ENCODE data around the gene ZNF438.

The ZNF438 gene

DNA sequence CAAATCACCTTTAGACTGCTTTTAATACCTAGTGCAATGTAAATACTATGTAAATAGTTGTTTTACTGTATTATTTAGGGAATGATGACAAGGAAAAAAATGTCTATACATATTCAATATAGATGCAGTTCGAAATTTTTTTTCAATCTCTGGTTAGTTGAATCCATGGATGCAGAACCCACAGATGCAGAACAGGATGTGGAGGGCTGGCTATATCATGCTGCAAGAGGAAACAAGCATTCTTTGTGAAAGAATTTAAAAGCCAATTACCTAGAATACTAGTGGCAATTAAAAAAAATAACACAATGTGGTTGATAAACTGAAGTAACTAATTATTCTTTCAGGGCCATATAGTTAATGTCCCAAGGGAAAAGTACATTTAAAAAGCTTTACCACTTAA, 170.4 kb downstream of the ZNF438 start:
- no peaks in the 10 kb centered on the region for H3K36me3 ChIP-seq (replicated peaks)
- no peak overlapping the region for H3K27ac ChIP-seq
- DNase-seq, result no peak
- in situ Hi-C loops (cut with HindIII; ENCODE audit: low pct_ligation_motif_present, low sequenced_read_pairs), result no loop called here
- no peak overlapping the region for H3K4me3 ChIP-seq (ENCODE audit: low read depth, low read length)
- no peaks in the 10 kb centered on the region for H3K27me3 ChIP-seq (replicated peaks)
- TF ChIP-seq CTCF (IDR thresholded peaks at IDR 0.05; ENCODE audit: low read depth, low read length, missing control alignments), result no peak

GRCh38 chr10:30858499-30858898, 173.2 kb downstream of the ZNF438 start:
- DNase-seq, result no peak
- Histone ChIP-seq H3K36me3 (replicated peaks) (no peaks in the 10 kb centered on the region), H3K27ac (no peak overlapping the region), H3K27me3 (replicated peaks) (no peaks in the 10 kb centered on the region), H3K4me3 (ENCODE audit: low read depth, low read length) (no peak overlapping the region)
- in situ Hi-C loops (cut with HindIII; ENCODE audit: low pct_ligation_motif_present, low sequenced_read_pairs), result no loop called here
- TF ChIP-seq CTCF (IDR thresholded peaks at IDR 0.05; ENCODE audit: low read depth, low read length, missing control alignments), result no peak

DNA sequence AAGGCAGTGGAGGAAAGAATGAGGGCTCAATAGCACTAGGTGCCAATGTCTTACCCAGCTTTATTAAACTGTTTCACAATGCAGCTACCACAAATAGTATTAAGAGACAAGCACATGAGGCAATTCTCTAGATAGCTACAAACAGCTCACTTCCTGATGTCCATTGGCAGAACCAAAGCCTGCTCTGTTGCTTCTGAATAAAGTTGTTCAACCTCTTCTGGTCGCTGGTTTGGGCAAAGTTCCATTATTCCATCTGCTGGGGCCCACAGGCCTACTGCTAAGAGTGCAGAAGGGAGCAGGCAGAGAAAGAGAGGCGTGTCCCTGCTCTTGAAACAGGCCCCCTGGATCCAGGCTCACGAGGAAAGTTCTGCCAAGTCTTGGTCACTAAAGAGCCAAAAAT, 173.9 kb downstream of the ZNF438 start:
- H3K36me3 ChIP-seq (replicated peaks), result no peaks in the 10 kb centered on the region
- no peak overlapping the region for H3K27ac ChIP-seq
- no peaks in the 10 kb centered on the region for H3K27me3 ChIP-seq (replicated peaks)
- H3K4me3 ChIP-seq (ENCODE audit: low read depth, low read length), result no peak overlapping the region
- no peak for TF ChIP-seq CTCF (IDR thresholded peaks at IDR 0.05; ENCODE audit: low read depth, low read length, missing control alignments)
- DNase-seq, result no peak
- in situ Hi-C loops (cut with HindIII; ENCODE audit: low pct_ligation_motif_present, low sequenced_read_pairs), result no loop called here

DNA sequence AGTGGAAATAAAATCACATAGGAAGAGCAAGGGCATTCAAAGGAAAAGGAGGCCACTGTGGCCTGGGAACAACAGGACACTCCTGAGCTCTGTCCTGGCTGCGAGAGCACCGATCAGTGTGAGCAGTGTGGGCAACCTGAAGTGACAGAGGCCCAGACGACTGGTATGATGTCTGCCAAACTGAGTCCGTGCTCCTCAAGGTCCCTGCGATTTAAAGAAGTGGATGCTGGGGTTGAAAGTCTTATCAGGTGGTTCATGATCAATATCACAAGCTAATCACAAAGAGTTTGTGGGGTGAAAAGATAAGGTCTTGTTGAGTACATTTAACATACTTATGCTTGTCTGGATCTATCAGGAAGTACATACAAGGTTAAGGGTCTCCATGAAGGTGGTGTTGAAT, 176.5 kb downstream of the ZNF438 start:
- in situ Hi-C loops (cut with HindIII; ENCODE audit: low pct_ligation_motif_present, low sequenced_read_pairs), result no loop called here
- Histone ChIP-seq H3K4me3 (ENCODE audit: low read depth, low read length) (no peak overlapping the region), H3K36me3 (replicated peaks) (no peaks in the 10 kb centered on the region), H3K27me3 (replicated peaks) (no peaks in the 10 kb centered on the region), H3K27ac (no peak overlapping the region)
- DNase-seq, result no peak
- no peak for TF ChIP-seq CTCF (IDR thresholded peaks at IDR 0.05; ENCODE audit: low read depth, low read length, missing control alignments)

DNA sequence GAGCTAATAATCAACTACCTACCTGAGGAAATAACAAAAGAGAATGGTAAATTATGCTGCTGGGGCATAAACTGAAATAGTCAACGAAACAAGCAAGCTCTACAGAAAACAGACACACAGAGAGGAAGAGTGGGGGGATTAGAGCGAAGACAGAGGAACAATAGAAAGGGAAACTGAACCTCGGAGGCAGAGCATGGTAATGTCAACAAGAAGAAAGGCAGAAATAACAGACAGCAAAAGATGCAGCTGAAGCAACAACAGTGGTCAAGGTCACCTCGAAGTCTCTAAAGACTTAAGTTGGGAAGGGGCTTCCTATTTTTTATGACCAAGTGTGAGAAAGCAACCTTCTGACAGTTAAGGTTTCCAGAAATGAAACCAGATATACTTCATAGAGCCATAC, 177.0 kb downstream of the ZNF438 start:
- Histone ChIP-seq H3K27me3 (replicated peaks) (no peaks in the 10 kb centered on the region), H3K27ac (no peak overlapping the region), H3K36me3 (replicated peaks) (no peaks in the 10 kb centered on the region), H3K4me3 (ENCODE audit: low read depth, low read length) (no peak overlapping the region)
- no peak for TF ChIP-seq CTCF (IDR thresholded peaks at IDR 0.05; ENCODE audit: low read depth, low read length, missing control alignments)
- no peak for DNase-seq
- in situ Hi-C loops (cut with HindIII; ENCODE audit: low pct_ligation_motif_present, low sequenced_read_pairs), result no loop called here

DNA sequence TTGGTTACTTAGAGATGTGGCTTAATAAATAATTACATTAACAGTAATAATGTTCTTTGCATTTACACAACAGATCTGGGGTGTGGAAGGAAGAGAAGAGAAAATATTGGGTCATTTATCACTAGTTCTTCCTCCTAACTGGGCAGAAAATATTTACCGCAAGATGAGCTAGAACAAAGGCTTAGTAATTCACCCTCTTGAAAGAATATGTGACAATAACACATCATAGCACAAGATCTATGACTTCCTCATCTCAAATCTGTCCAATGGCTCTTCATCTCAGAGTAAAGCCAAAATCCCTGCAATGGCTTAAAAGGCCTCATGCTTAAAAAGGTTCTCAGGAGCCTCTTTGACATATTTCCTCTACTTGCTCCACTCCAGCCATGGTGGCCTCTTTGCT, 178.6 kb downstream of the ZNF438 start:
- TF ChIP-seq CTCF (IDR thresholded peaks at IDR 0.05; ENCODE audit: low read depth, low read length, missing control alignments), result no peak
- no peak for DNase-seq
- no peaks in the 10 kb centered on the region for H3K27me3 ChIP-seq (replicated peaks)
- in situ Hi-C loops (cut with HindIII; ENCODE audit: low pct_ligation_motif_present, low sequenced_read_pairs), result no loop called here
- no peaks in the 10 kb centered on the region for H3K36me3 ChIP-seq (replicated peaks)
- H3K27ac ChIP-seq, result no peak overlapping the region
- H3K4me3 ChIP-seq (ENCODE audit: low read depth, low read length), result no peak overlapping the region
